Stimulated activated CD8-positive, alpha-beta memory T cell treated with anti-CD3 and anti-CD28 coated beads, Interleukin-7, amount 100 ng/mL, for 24 hours (primary cell): ENCODE measurements around the gene SPIN2B.
"Not testable (repeated sequence)": the region's sequence is repeated elsewhere in the genome, so short reads cannot be mapped to it uniquely, and the experiment has no call there.

ENCODE experiments used
- DNase-seq: peaks from one replicate; pipeline ENCODE4 v3.0.0-alpha.2; 2020; ENCODE audit warnings: low read depth

Gene SPIN2B

DNA sequence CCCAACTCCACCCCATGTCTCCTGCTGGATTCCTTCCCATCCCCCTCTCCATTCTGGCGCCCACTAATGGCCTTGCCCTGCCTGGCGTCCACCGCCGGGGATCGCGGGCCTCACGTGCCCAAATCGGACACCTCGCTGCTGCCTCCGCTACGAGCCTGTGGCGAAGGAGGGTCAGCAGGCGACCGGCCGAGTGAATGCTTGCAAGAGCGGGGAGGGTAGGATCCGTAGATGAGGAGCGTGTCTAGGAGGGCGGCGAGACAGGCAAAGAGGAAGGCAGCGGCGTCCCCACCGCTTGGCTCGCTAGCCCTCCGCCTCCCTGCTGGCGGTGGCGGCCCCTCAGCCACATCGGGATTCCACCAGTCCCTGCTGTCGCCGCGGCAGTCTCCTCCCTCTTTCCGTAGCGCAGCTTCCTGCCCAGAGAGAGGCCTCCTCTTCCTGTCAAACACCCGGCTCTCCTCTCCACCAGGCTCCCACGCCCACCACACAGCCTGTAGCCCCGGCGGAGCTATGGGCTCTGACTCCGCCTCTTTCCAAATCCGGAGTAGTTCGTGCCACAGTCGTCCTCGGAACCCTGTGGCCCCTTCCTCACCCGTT is at the start of gene SPIN2B:
Gene SPIN2B, minus strand, starts transcription at position 387 of the 594 bp plus-strand sequence.
- DNase-seq: peak; percentile 61

DNA sequence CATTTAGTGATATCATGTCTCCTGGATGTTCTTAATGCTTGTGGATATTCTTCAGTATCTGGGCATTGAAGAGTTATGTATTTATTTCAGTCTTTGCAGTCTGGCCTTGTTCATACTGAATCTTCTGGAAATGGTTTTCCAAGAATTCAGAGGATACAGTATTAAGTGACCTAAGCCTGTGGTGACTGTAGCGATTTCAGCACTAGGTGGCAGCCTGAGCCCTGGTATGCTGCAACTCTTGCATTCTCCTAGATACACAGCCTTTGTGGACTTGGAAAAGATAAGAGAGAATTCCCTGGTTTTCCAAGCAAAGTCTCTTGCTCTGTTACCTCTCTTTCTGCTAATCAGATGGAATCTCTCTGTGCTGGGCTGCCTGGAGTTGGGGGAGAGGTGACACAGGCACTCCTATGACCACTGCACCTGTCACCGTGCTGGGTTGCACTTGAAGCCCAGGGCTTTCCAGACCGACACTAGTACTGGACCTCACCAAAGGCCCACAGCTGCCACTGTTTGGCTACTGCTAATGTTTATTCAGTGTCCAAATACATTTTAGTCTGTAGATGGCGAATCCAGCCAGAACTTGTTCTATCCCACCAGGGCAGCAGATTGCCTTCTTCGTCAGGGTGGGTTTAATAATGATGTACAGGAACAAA is 35.2 kb upstream of the SPIN2B start:
- no peak for DNase-seq

DNA sequence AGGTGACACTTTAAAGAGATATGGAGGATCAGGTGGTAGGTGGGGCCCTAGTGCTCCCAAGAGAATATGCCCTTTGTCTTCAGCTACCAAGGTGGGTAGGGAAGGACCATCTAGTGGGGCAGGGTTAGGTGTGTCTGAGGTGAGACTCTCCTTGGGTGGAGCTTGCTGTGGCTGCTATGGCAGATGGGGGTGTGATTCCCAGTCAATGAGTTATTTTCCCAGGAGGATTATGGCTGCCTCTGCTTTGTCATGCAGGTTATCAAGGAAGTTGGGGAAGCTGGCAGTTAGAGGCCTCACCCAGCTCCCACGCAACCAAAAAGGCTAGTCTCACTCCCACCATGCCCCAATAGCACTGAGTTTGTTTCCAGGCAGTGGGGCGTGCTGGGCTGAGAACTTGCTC is 33.8 kb upstream of the SPIN2B start:
- DNase-seq: no peak

- DNase-seq: not testable (repeated sequence)
Measured at GRCh38 chrX:57152222-57152621, 30.9 kb upstream of the SPIN2B start.

DNA sequence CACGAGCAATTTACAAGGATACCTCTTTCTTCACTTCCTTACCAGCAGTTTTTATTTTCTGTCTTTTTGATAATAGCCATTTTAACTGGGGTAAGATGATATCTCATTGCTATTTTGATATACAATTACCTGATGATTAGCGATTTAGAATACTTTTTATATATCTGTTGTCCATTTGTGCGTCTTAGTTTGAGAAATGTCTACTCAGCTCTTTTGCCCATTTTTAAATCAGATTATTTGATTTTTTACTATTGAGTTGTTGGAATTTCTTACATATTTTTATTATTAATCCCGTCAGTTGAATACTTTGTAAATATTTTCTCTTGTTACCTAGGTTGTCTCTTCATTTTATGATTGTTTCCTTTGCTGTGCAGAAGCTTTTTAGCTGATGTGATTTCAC is 17.3 kb upstream of the SPIN2B start:
- DNase-seq: no peak

GRCh38 chrX:57137501-57137900 is 16.2 kb upstream of the SPIN2B start:
- no peak for DNase-seq

- not testable (repeated sequence) for DNase-seq
Measured at GRCh38 chrX:57137073-57137472, 15.7 kb upstream of the SPIN2B start, which contains the start of gene SPIN2A. Gene SPIN2A, minus strand, starts transcription at chrX:57137397. Its CDS starts 800 bp downstream, at chrX:57136597.

GRCh38 chrX:57136589-57136988 is 15.2 kb upstream of the SPIN2B start:
- not testable (repeated sequence) for DNase-seq

DNA sequence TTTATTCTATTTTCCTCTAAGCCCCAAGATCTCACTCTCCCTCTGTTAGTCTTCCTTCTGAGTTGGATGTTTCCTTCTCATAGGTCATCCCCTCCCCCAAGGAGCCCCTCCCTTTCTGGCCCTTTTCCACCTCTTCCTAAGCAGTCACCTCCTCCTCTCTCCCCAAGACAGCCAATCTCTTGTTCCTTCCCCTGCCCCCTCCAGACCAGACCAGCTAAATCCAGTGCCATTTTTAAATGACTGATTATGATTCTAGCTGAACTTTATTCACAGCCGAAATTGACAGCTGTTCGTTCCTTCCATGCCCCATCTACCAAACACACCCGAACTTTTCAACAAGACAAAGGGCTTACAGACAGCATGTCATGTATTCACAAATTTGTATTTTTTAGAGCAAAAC is 13.9 kb upstream of the SPIN2B start:
- no peak for DNase-seq

DNA sequence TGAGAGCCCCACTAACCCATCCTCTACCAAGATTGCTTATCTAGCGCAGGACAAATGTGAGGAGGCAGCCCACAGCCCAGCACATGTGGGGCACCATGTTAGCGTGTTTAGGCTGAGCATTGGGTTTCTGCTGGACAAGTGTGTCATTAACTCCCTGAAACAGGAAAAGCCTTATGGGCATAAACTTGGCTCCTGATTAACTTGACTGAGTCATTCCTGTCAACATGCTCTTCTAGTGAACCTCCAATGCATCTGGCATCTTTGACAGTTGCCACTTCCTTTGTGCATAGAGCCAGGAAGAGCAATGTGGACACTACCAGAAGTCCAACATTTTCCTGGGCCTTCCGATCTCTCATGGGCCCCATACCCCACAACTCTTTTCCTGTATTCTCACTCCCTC is 13.4 kb upstream of the SPIN2B start:
- DNase-seq: no peak

DNA sequence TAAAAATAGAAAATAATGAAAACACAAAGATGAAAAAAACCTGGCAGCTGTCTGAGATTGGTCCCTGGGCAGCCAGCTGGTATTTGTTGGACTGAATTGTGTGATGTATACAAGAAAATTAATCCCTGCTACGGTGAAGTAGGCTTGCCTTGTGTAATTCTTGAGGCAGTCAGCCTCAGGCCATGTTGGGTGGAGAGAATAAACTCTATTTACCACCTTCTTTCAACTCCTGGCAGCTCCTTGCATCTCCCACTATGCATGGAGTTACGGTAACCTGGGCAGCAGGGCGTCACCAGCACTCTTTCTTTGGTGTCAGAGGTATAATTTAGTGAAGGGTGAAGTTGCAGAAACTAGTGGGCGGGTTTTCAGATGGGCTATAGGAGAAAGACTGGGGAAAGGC is 12.4 kb upstream of the SPIN2B start:
- DNase-seq: no peak

GRCh38 chrX:57133284-57133683 is 11.9 kb upstream of the SPIN2B start:
- not testable (repeated sequence) for DNase-seq

DNA sequence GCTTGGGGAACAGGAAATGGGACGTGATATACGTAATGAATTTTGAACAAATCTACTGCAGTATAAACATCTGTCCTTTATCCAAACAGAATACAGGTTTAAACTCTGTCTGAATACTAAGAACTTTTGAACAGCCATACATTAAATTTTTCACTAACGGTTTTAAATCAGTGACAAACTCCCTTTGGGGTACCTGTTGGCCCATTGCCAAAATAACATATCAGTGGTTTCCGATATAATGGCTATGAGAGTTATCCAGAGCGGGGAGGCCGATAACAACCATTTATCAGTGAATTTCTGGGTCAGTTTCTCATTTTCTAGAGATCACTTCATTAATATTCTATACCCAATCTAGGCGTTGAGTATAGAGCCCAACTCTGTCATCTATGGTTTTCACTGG is 10.7 kb upstream of the SPIN2B start:
- DNase-seq: no peak

- no peak for DNase-seq
Measured at GRCh38 chrX:57121816-57122215, 468 bp upstream of the SPIN2B start.

DNA sequence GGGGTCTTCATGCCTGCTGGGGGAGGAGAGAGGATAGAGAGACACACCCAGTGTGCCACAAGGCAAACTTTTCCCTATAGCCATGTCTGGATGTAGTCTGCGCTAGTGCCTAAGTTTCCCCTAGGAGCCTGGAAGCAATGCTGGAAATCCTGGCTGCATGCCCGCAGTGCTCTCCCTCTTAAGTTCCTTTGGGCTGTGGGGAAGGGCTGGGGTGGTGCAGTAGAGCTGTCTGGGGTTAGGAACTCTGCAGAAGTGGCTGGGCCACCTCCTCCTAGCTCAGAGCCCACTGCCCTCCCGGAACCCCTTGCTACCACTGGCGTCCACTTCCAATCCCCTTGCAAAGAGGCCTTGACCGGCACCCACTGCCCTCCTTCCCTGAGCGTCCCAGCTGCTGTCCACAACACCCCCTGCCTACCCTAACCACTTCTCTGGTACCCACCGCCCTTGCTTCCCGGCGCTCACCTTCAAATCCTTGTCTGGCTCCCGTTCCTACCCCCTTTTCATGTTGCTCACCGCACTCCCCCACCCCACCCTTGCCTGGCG is 658 bp downstream of the SPIN2B start:
- DNase-seq: not testable (repeated sequence)

DNA sequence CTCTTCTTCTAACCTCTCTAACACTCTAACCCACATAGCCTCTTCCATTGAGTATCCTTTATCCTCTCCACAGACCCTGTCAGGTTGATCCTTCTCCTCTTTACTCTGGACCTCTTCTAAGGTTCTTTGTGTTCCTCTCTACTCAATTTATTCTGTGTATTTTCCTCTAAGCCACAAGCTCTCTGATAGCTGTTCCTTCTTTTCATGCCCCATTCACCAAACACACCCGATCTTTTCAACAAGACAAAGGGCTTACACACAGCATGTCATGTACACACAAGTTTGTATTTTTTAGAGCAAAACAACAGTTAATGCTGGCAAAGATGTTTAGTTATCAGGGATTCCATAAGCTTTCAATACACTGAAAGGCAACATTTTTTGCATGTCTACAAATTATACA is 1.9 kb downstream of the SPIN2B start:
- no peak for DNase-seq

DNA sequence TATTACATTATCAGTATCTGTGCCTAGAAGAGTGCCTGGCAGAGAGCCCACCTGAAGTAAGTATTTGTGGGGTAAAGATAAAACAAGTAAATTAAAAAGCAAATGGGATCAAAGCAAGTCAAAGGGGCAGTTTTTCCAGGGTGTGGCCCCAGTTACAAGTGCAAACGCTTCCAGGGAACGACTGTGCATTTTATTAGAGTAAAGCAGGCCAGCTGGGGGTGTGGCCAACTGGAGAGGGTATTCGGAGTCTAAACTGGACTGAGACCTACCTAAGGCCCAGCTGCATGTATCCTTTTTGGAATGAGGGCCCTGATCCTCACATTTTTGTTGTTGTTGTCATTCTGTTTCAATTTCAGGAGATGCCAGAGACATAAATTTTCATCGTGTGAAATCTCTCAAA is 3.8 kb downstream of the SPIN2B start:
- not testable (repeated sequence) for DNase-seq

- DNase-seq: no peak
Measured at GRCh38 chrX:57104921-57105398, 16.4 kb downstream of the SPIN2B start.

- no peak for DNase-seq
Measured at GRCh38 chrX:57104406-57104805, 16.9 kb downstream of the SPIN2B start.

GRCh38 chrX:57103489-57103888 is 17.9 kb downstream of the SPIN2B start:
- DNase-seq: no peak

- DNase-seq: not testable (repeated sequence)
Measured at GRCh38 chrX:57102918-57103317, 18.4 kb downstream of the SPIN2B start.

GRCh38 chrX:57083143-57083542 is 38.2 kb downstream of the SPIN2B start:
- no peak for DNase-seq

GRCh38 chrX:57074458-57074857 is 46.9 kb downstream of the SPIN2B start:
- no peak for DNase-seq
